ENCODE measurements around the gene ALG13. TPM values are rescaled to one million over a fixed set of nuclear protein-coding genes. Genes with fewer than 3 reads are reported as not detected.
"Not testable (repeated sequence)": the region's sequence is repeated elsewhere in the genome, so short reads cannot be mapped to it uniquely, and the experiment has no call there.

ALG13 gene
- total RNA-seq, 1 donor from 2014 or later = 71.2 TPM

DNA sequence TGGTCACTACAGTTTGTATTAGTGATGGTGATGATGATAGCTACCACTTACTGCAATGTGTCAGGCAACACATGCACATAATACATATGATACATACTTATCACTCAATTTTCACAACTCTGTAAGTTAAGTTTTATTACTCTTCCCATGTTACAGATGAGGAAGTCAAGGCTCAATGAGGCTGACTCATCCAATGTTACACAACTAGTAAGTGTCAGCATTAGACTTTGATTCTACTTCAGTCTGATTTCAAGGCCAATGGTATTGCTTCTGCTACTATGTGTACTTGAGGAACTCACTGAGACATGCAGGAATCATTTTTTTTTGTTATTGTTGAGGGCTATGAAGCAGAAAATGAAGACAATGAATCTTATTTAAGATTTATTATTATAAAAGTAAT, 98.6 kb downstream of the ALG13 start:
- H3K36me3 ChIP-seq = no peaks in the 10 kb centered on the region
- H3K79me2 ChIP-seq (ENCODE audit: low read depth) = no peaks in the 10 kb centered on the region
- no peak overlapping the region for H3K4me2 ChIP-seq
- no peak for TF ChIP-seq EZH2 (IDR thresholded peaks at IDR 0.05)
- TF ChIP-seq, protein P1, sequence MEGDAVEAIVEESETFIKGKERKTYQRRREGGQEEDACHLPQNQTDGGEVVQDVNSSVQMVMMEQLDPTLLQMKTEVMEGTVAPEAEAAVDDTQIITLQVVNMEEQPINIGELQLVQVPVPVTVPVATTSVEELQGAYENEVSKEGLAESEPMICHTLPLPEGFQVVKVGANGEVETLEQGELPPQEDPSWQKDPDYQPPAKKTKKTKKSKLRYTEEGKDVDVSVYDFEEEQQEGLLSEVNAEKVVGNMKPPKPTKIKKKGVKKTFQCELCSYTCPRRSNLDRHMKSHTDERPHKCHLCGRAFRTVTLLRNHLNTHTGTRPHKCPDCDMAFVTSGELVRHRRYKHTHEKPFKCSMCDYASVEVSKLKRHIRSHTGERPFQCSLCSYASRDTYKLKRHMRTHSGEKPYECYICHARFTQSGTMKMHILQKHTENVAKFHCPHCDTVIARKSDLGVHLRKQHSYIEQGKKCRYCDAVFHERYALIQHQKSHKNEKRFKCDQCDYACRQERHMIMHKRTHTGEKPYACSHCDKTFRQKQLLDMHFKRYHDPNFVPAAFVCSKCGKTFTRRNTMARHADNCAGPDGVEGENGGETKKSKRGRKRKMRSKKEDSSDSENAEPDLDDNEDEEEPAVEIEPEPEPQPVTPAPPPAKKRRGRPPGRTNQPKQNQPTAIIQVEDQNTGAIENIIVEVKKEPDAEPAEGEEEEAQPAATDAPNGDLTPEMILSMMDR (IDR thresholded peaks at IDR 0.05) = no peak
- TF ChIP-seq EZH2phosphoT487 (IDR thresholded peaks at IDR 0.05) = no peak
- Mint-ChIP-seq H3K4me3 (no peak overlapping the region), H3K36me3 (no peaks in the 10 kb centered on the region), H3K27ac (no peak overlapping the region), H3K4me1 (peaks cover 9% of the 10 kb centered on the region), H3K27me3 (ENCODE audit: insufficient read depth, low read depth) (peaks cover 3% of the 10 kb centered on the region), H3K9me3 (peaks cover 5% of the 10 kb centered on the region)
- H3K9me3 ChIP-seq (ENCODE audit: low read depth) = no peaks in the 10 kb centered on the region
- H3K27ac ChIP-seq = no peak overlapping the region
- peaks cover 20% of the 10 kb centered on the region for H3K4me1 ChIP-seq
- no peak for DNase-seq (ENCODE audit: low spot score)
- H3K4me3 ChIP-seq = no peak overlapping the region
- no peaks in the 10 kb centered on the region for H4K20me1 ChIP-seq (ENCODE audit: low read depth)
- no peak overlapping the region for H3K9ac ChIP-seq
- H3F3A ChIP-seq (ENCODE audit: low read depth) = no peaks in the 10 kb centered on the region
- H2AFZ ChIP-seq (replicated peaks) = no peak overlapping the region
- no peaks in the 10 kb centered on the region for H3K27me3 ChIP-seq

DNA sequence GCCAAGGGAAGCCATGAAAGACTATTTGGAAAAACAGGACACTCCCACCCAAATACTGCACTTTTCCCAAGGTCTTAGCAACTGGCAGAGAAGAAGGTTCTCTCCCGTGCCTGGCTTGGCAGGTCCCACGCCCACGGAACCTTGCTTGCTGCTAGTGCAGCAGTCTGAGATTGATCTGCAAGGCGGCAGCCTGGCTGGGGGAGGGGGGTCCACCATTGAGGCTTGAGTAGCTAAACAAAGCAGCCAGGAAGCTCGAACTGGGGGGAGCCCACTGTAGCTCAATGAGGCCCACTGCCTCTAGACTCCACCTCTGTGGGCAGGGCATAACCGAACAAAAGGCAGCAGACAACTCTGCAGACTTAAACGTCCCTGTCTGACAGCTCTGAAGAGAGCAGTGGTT, 103.7 kb downstream of the ALG13 start:
- DNase-seq (ENCODE audit: low spot score) = no peak
- Mint-ChIP-seq H3K27ac (no peak overlapping the region), H3K4me3 (no peak overlapping the region), H3K9me3 (peaks cover 41% of the 10 kb centered on the region), H3K4me1 (no peaks in the 10 kb centered on the region), H3K36me3 (peaks cover 5% of the 10 kb centered on the region), H3K27me3 (ENCODE audit: insufficient read depth, low read depth) (peaks cover 4% of the 10 kb centered on the region)
- no peaks in the 10 kb centered on the region for H3K36me3 ChIP-seq
- no peak overlapping the region for H3K4me3 ChIP-seq
- H3K27ac ChIP-seq = no peak overlapping the region
- H3K27me3 ChIP-seq = no peaks in the 10 kb centered on the region
- H3K4me1 ChIP-seq = no peaks in the 10 kb centered on the region
- no peak overlapping the region for H3K9ac ChIP-seq
- H2AFZ ChIP-seq (replicated peaks) = no peak overlapping the region
- H3K9me3 ChIP-seq (ENCODE audit: low read depth) = no peaks in the 10 kb centered on the region
- H3K4me2 ChIP-seq = no peak overlapping the region
- H4K20me1 ChIP-seq (ENCODE audit: low read depth) = no peaks in the 10 kb centered on the region
- no peaks in the 10 kb centered on the region for H3K79me2 ChIP-seq (ENCODE audit: low read depth)
- TF ChIP-seq EZH2phosphoT487 (IDR thresholded peaks at IDR 0.05) (no peak), EZH2 (IDR thresholded peaks at IDR 0.05) (no peak)
- TF ChIP-seq, protein P1 (IDR thresholded peaks at IDR 0.05) = no peak
- H3F3A ChIP-seq (ENCODE audit: low read depth) = no peaks in the 10 kb centered on the region

DNA sequence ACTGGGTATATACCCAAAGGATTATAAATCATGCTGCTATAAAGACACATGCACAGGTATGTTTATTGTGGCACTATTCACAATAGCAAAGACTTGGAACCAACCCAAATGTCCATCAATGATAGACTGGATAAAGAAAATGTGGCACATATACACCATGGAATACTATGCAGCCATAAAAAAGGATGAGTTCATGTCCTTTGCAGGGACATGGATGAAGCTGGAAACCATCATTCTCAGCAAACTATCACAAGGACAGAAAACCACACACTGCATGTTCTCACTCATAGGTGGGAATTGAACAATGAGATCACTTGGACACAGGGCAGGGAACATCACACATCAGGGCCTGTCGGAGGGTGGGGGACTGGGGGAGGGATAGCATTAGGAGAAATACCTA, 109.1 kb downstream of the ALG13 start:
- H3K4me2 ChIP-seq; H3K4me1 Mint-ChIP-seq; H3K9me3 ChIP-seq (ENCODE audit: low read depth); H3K27me3 ChIP-seq; H3K4me3 ChIP-seq; H3K36me3 Mint-ChIP-seq; H3K4me3 Mint-ChIP-seq; DNase-seq (ENCODE audit: low spot score); H3K27ac Mint-ChIP-seq; H3K27ac ChIP-seq; H2AFZ ChIP-seq (replicated peaks); H3K4me1 ChIP-seq; H4K20me1 ChIP-seq (ENCODE audit: low read depth); H3F3A ChIP-seq (ENCODE audit: low read depth); H3K27me3 Mint-ChIP-seq (ENCODE audit: insufficient read depth, low read depth); H3K36me3 ChIP-seq; H3K79me2 ChIP-seq (ENCODE audit: low read depth); H3K9ac ChIP-seq: not testable (repeated sequence)
- H3K9me3 Mint-ChIP-seq = peaks cover 43% of the 10 kb centered on the region

Small RNA genes within 50 kb of the gene (small RNA-seq; reads per million reads assigned to genes)
- not detected for gene RNA5SP512

Other genes with a start within 250 kb of the ALG13 start
- 0.50 and 0.51 TPM in 2 replicates for gene SERTM2, start 169.5 kb upstream of the ALG13 start, total RNA-seq (ENCODE audit: low replicate concordance)
- gene TRPC5OS, start 195.0 kb downstream of the ALG13 start, total RNA-seq (ENCODE audit: low replicate concordance) = not detected in 2 replicates